H1 (cell line): ENCODE measurements around the gene SLK. TPM values are rescaled to one million over a fixed set of nuclear protein-coding genes. Genes with fewer than 3 reads are reported as not detected.

Source experiments
- CREB1 ChIP-seq: IDR thresholded peaks from 2 replicates; pipeline ENCODE4 v1.6.1; 2012; ENCODE audit warnings: inconsistent platforms
- HDAC6 ChIP-seq: IDR thresholded peaks from one replicate; pipeline ENCODE4 v1.7.1; 2012; ENCODE audit warnings: low read depth, mild to moderate bottlenecking, inconsistent platforms, low read length, moderate library complexity
- RNF2 ChIP-seq: fragments of 200-900, 300-1000 bp; sonication (generic); IDR thresholded peaks from 2 replicates; pipeline ENCODE4 v1.7.1; 2016; ENCODE audit warnings: borderline replicate concordance, low read depth, mild to moderate bottlenecking, antibody characterized with exemption, low read length; ENCODE audit not compliant: poor library complexity, severe bottlenecking; ENCODE audit errors: missing control alignments
- SAP30 ChIP-seq: fragments of 300-600 bp; sonication (generic); IDR thresholded peaks from 2 replicates; pipeline ENCODE4 v1.7.1; 2012; ENCODE audit warnings: low read length, moderate library complexity, mild to moderate bottlenecking, inconsistent platforms; ENCODE audit not compliant: insufficient read depth, insufficient replicate concordance
- TCF12 ChIP-seq: IDR thresholded peaks from 2 replicates; pipeline ENCODE4 v1.6.1; 2011; ENCODE audit warnings: low read depth, mild to moderate bottlenecking, low read length
- polyA plus RNA-seq, 7 experiments: library from polyadenylated mRNA; depleted of rRNA in 3 of 7; stranded (reverse) in 5 of 7; unstranded in 2 of 7; fragments of >200 nt in 5 of 7; fragments of 200-250 nt in 2 of 7; gene quantifications; 1 replicate in 5 of 7; 2 replicates in 1 of 7; 4 replicates in 1 of 7; pipeline versions ENCODE4 v1.2.1 to v1.2.3, GENCODE V29; 2011 to 2013; ENCODE audit warnings: missing spikeins in 2 of 7, mixed read lengths in 2 of 7
- total RNA-seq: library from RNA; stranded (reverse); fragmentation: NEBNext Ultra II Directional; extraction: Animal tissue kit (Norgen Biotek cat#: 25700); gene quantifications from 2 replicates; pipeline ENCODE4 v1.2.1, GENCODE V29; 2021
- TF ChIP-seq, protein P1 (sequence below), 3 experiments: IDR thresholded peaks; 1 replicate in 2 of 3; 2 replicates in 1 of 3; pipeline versions ENCODE4 v1.5.1 to v1.6.1; 2011; ENCODE audit warnings: low read length in 3 of 3, mild to moderate bottlenecking in 3 of 3, inconsistent platforms in 2 of 3, low read depth in 1 of 3, moderate library complexity in 1 of 3; ENCODE audit not compliant: insufficient read depth in 1 of 3; ENCODE audit errors: control extremely low read depth in 1 of 3

SLK gene
- total and polyA plus RNA-seq, 2 of the 8 experiments (the other 6 are each of a cell fraction or from before 2014, with no cell fraction given) = 2.7 to 18.3 TPM

DNA sequence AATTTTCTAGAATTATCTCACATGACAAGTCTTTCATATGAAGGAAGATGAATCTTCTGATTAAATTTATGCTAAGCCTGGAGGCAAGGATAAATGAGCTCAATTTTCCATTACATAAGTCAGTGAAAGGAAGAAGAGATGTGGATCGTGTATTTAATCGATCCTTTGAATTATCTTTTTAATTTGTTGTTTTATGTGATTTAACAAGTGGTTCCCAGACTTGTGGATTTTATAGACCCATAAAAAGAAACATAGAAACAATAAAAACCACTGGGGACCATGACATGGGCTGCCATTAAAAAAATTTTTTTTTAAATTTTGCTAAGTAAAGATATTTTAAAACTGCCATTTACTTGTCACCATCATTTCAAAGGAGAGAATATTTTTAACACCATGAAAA is 45.0 kb downstream of the SLK start (continued):
- TF ChIP-seq, protein P1, sequence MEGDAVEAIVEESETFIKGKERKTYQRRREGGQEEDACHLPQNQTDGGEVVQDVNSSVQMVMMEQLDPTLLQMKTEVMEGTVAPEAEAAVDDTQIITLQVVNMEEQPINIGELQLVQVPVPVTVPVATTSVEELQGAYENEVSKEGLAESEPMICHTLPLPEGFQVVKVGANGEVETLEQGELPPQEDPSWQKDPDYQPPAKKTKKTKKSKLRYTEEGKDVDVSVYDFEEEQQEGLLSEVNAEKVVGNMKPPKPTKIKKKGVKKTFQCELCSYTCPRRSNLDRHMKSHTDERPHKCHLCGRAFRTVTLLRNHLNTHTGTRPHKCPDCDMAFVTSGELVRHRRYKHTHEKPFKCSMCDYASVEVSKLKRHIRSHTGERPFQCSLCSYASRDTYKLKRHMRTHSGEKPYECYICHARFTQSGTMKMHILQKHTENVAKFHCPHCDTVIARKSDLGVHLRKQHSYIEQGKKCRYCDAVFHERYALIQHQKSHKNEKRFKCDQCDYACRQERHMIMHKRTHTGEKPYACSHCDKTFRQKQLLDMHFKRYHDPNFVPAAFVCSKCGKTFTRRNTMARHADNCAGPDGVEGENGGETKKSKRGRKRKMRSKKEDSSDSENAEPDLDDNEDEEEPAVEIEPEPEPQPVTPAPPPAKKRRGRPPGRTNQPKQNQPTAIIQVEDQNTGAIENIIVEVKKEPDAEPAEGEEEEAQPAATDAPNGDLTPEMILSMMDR (IDR thresholded peaks at IDR 0.05; ENCODE audit: control extremely low read depth in 1 of 3, insufficient read depth in 1 of 3, low read depth in 1 of 3, low read length in 3 of 3) = no peak
- TF ChIP-seq RNF2 (no peak), TCF12 (no peak), CREB1 (no peak), SAP30 (no peak), HDAC6 (no peak)
